Keratinocyte (primary cell): ENCODE data around the gene NDRG4. TPM values are rescaled to one million over a fixed set of nuclear protein-coding genes. Genes with fewer than 3 reads are reported as not detected.

Source experiments
- DNase-seq: peaks from one replicate; pipeline ENCODE4 v3.0.0-alpha.2; 2011; ENCODE audit warnings: low read depth, missing footprints, low spot score
- FAIRE-seq: peaks from 2 replicates; lab custom pipeline; 2011; peaks lifted over from hg19 to GRCh38; lab: Jason Lieb, UNC
- H2AFZ ChIP-seq: 2 replicates; pipeline ENCODE4 v1.6.0; 2012; ENCODE audit warnings: low read length, control low read depth, inconsistent platforms; ENCODE audit not compliant: control insufficient read depth
- H3K27ac ChIP-seq: 2 replicates; pipeline ENCODE4 v1.5.1; 2011; ENCODE audit warnings: low read length; ENCODE audit not compliant: control insufficient read depth, insufficient read depth
- H3K27me3 ChIP-seq: 3 replicates; pipeline ENCODE4 v1.6.0; 2011; ENCODE audit warnings: low read length; ENCODE audit not compliant: control insufficient read depth, insufficient read depth; ENCODE audit errors: extremely low read depth
- H3K36me3 ChIP-seq, 2 experiments: 2 replicates in 1 of 2; 3 replicates in 1 of 2; pipeline ENCODE4 v1.5.1; 2011; ENCODE audit warnings: low read length in 2 of 2, mild to moderate bottlenecking in 1 of 2; ENCODE audit not compliant: control insufficient read depth in 2 of 2, insufficient read depth in 2 of 2; ENCODE audit errors: extremely low read depth in 1 of 2
- H3K4me1 ChIP-seq: 3 replicates; pipeline ENCODE4 v1.5.1; 2011; ENCODE audit warnings: low read length; ENCODE audit not compliant: control insufficient read depth, insufficient read depth; ENCODE audit errors: extremely low read depth
- H3K4me2 ChIP-seq: 3 replicates; pipeline ENCODE4 v1.6.0; 2011; ENCODE audit warnings: low read depth, low read length; ENCODE audit not compliant: control insufficient read depth, insufficient read depth; ENCODE audit errors: extremely low read depth
- H3K4me3 ChIP-seq, 3 experiments: fragments of 200-600 bp in 1 of 3; sonication (generic) in 1 of 3; 2 replicates in 2 of 3; 3 replicates in 1 of 3; pipeline ENCODE4 v1.5.1; 2011 to 2016; ENCODE audit warnings: low read length in 3 of 3, mild to moderate bottlenecking in 3 of 3, control low read depth in 2 of 3, inconsistent platforms in 1 of 3, low read depth in 1 of 3, mixed read lengths in 1 of 3, mixed run types in 1 of 3, moderate library complexity in 1 of 3; ENCODE audit not compliant: control insufficient read depth in 2 of 3, insufficient read depth in 2 of 3; ENCODE audit errors: extremely low read depth in 1 of 3
- H3K79me2 ChIP-seq: 2 replicates; pipeline ENCODE4 v1.6.0; 2012; ENCODE audit warnings: low read length; ENCODE audit not compliant: control insufficient read depth, insufficient read depth
- H3K9ac ChIP-seq: 3 replicates; pipeline ENCODE4 v1.6.0; 2011; ENCODE audit warnings: low read length; ENCODE audit not compliant: control insufficient read depth, insufficient read depth; ENCODE audit errors: extremely low read depth
- H3K9me1 ChIP-seq: 3 replicates; pipeline ENCODE4 v1.6.0; 2011; ENCODE audit warnings: low read length; ENCODE audit not compliant: control insufficient read depth, insufficient read depth; ENCODE audit errors: extremely low read depth
- H3K9me3 ChIP-seq: 2 replicates; pipeline ENCODE4 v1.5.1; 2012; ENCODE audit warnings: low read depth, low read length; ENCODE audit not compliant: control insufficient read depth
- H4K20me1 ChIP-seq: 3 replicates; pipeline ENCODE4 v1.6.0; 2011; ENCODE audit warnings: low read length; ENCODE audit not compliant: control insufficient read depth, insufficient read depth; ENCODE audit errors: extremely low read depth
- EZH2 ChIP-seq: IDR thresholded peaks from one replicate; pipeline ENCODE4 v1.6.1; 2012; ENCODE audit warnings: inconsistent platforms, mild to moderate bottlenecking, low read length, moderate library complexity
- dilution Hi-C: fragments of 300-500 bp; cut with MboI; formaldehyde crosslinking; loops from one replicate; pipeline ENCODE4 v1.7.0; 2020; ENCODE audit warnings: low sequenced_read_pairs; ENCODE audit not compliant: extremely low pct_ligation_motif_present
- polyA plus RNA-seq, 5 experiments: library from polyadenylated mRNA; depleted of rRNA in 3 of 5; stranded (reverse) in 3 of 5; stranded (forward) in 1 of 5; unstranded in 1 of 5; fragments of >200 nt; gene quantifications; 1 replicate in 1 of 5; 2 replicates in 3 of 5; 3 replicates in 1 of 5; pipeline versions ENCODE4 v1.2.1 to v1.2.3, GENCODE V29; 2011 to 2012; ENCODE audit warnings: missing spikeins in 2 of 5, low read depth in 1 of 5, low replicate concordance in 1 of 5
- TF ChIP-seq, protein P1 (sequence below), 3 experiments: IDR thresholded peaks in 1 of 3; conservative IDR thresholded peaks in 1 of 3; optimal IDR thresholded peaks in 1 of 3; 2 replicates in 2 of 3; 3 replicates in 1 of 3; pipeline versions ENCODE3 to v1.5.1; 2011; ENCODE audit warnings: low read length in 3 of 3, mild to moderate bottlenecking in 3 of 3, moderate library complexity in 2 of 3, control low read depth in 1 of 3, inconsistent platforms in 1 of 3; ENCODE audit not compliant: insufficient read depth in 2 of 3; ENCODE audit errors: extremely low read depth in 1 of 3

Gene NDRG4
- polyA plus RNA-seq, 1 donor (not counting 4 experiments of a cell fraction or from before 2014, with no cell fraction given), result 1.1 TPM

DNA sequence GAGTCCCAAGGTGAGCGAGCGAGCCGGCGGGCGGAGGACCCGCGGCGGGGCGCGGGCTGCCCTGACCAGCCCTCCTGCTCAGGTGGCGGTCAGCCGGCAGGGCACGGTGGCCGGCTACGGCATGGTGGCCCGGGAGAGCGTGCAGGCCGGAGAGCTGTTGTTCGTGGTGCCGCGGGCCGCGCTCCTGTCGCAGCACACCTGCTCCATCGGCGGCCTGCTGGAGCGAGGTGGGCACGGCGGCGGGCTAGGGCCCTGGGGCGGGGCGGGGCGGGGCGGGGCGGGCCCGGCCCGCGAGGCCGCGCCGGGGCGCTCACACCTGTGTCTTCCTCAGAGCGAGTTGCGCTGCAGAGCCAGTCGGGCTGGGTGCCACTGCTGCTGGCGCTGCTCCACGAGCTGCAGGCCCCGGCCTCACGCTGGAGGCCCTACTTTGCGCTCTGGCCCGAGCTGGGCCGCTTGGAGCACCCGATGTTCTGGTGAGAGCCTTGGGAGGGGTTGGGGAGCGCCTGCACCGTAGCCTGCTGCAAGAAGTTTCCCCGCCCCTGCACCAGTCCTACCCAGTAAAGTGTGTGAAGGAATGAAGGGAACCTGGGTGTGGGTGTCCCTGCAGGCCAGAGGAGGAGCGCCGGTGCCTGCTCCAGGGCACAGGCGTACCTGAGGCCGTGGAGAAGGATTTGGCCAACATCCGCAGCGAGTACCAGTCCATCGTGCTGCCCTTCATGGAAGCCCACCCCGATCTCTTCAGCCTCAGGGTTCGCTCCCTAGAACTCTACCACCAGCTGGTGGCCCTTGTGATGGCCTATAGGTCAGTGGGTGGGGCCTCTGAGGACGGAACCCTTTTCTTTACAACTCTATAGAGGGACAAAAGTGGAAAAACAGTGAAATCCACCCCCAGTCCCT, 16.2 kb downstream of the NDRG4 start:
- H3K27ac ChIP-seq, result peak overlapping the region; percentile 74
- H3K36me3 ChIP-seq, result peaks cover 15 to 30% of the 10 kb centered on the region in 2 experiments
- no peaks in the 10 kb centered on the region for H3K27me3 ChIP-seq
- no peaks in the 10 kb centered on the region for H3K9me1 ChIP-seq
- DNase-seq (no peak), FAIRE-seq (no peak)
- peak overlapping the region; percentile 73 for H2AFZ ChIP-seq
- H3K4me3 ChIP-seq, result peak overlapping the region; percentile 66 to 91 (median 78)
- H3K9me3 ChIP-seq, result no peaks in the 10 kb centered on the region
- no peak for TF ChIP-seq EZH2
- TF ChIP-seq, protein P1, sequence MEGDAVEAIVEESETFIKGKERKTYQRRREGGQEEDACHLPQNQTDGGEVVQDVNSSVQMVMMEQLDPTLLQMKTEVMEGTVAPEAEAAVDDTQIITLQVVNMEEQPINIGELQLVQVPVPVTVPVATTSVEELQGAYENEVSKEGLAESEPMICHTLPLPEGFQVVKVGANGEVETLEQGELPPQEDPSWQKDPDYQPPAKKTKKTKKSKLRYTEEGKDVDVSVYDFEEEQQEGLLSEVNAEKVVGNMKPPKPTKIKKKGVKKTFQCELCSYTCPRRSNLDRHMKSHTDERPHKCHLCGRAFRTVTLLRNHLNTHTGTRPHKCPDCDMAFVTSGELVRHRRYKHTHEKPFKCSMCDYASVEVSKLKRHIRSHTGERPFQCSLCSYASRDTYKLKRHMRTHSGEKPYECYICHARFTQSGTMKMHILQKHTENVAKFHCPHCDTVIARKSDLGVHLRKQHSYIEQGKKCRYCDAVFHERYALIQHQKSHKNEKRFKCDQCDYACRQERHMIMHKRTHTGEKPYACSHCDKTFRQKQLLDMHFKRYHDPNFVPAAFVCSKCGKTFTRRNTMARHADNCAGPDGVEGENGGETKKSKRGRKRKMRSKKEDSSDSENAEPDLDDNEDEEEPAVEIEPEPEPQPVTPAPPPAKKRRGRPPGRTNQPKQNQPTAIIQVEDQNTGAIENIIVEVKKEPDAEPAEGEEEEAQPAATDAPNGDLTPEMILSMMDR (optimal IDR thresholded peaks at IDR 0.05 in 1 of 3, IDR thresholded peaks at IDR 0.05 in 1 of 3, conservative IDR thresholded peaks at IDR 0.05 in 1 of 3; ENCODE audit: extremely low read depth in 1 of 3, insufficient read depth in 2 of 3, low read length in 3 of 3), result no peak
- dilution Hi-C loops, result no loop called here
- peak overlapping the region; percentile 87 for H3K4me2 ChIP-seq
- peaks cover 14% of the 10 kb centered on the region for H3K4me1 ChIP-seq
- H3K9ac ChIP-seq, result peak overlapping the region; percentile 82
- H3K79me2 ChIP-seq, result no peaks in the 10 kb centered on the region
- peaks cover 11% of the 10 kb centered on the region for H4K20me1 ChIP-seq

DNA sequence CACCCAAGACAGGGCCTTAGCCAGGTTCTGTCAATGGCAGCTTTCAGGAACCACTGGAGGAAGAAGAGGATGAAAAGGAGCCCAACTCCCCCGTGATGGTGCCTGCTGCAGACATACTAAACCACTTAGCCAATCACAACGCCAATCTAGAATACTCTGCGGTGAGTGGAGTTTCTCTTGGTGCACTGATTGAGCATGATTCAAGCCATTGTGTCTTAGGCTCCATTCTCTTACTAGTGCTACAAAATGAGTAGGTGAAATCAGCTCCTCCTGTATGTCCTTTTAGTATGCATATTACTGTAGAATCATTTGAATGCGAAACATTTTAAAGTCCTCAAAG, 16.8 kb downstream of the NDRG4 start:
- no peaks in the 10 kb centered on the region for H3K9me3 ChIP-seq
- peaks cover 14% of the 10 kb centered on the region for H3K4me1 ChIP-seq
- TF ChIP-seq EZH2, result no peak
- TF ChIP-seq, protein P1 (optimal IDR thresholded peaks at IDR 0.05 in 1 of 3, IDR thresholded peaks at IDR 0.05 in 1 of 3, conservative IDR thresholded peaks at IDR 0.05 in 1 of 3; ENCODE audit: extremely low read depth in 1 of 3, insufficient read depth in 2 of 3, low read length in 3 of 3), result no peak
- no peak overlapping the region for H3K27ac ChIP-seq
- H4K20me1 ChIP-seq, result peaks cover 11% of the 10 kb centered on the region
- no peaks in the 10 kb centered on the region for H3K9me1 ChIP-seq
- no peak overlapping the region for H2AFZ ChIP-seq
- H3K9ac ChIP-seq, result peak overlapping the region; percentile 53
- peaks cover 15 to 30% of the 10 kb centered on the region in 2 experiments for H3K36me3 ChIP-seq
- H3K79me2 ChIP-seq, result no peaks in the 10 kb centered on the region
- H3K4me2 ChIP-seq, result peak overlapping the region; percentile 78
- H3K27me3 ChIP-seq, result no peaks in the 10 kb centered on the region
- H3K4me3 ChIP-seq, result peak overlapping the region in 2 of 3 experiments; percentile 53 to 58
- dilution Hi-C loops, result no loop called here
- no peak for FAIRE-seq
- DNase-seq, result no peak
